GM19452 (cell line): ENCODE measurements around the gene ADSS1.
"Not testable (repeated sequence)": the region's sequence is repeated elsewhere in the genome, so short reads cannot be mapped to it uniquely, and the experiment has no call there.

ENCODE experiments used
- ATAC-seq: cut with Tn5 transposase; IDR thresholded peaks from one replicate; pipeline ENCODE4 v1.9.1; 2021; ENCODE audit not compliant: unreplicated experiment

The ADSS1 gene

DNA sequence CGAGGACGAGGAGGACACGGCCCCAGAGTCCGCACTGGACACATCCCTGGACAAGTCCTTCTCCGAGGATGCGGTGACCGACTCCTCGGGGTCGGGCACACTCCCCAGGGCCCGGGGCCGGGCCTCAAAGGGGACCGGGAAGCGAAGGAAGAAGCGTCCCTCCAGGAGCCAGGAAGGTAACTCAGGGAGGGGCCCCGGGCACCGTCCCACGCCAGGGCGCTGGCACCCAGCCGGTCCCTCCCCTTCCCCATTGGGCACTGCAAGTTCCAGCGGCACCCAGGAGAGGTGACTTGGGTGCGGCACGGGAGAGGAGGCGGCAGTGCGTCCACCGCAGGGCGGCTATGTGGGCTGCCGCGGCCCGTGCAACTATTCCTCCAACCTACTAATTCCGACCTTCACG lies 9.3 kb upstream of the ADSS1 start:
- ATAC-seq = no peak

DNA sequence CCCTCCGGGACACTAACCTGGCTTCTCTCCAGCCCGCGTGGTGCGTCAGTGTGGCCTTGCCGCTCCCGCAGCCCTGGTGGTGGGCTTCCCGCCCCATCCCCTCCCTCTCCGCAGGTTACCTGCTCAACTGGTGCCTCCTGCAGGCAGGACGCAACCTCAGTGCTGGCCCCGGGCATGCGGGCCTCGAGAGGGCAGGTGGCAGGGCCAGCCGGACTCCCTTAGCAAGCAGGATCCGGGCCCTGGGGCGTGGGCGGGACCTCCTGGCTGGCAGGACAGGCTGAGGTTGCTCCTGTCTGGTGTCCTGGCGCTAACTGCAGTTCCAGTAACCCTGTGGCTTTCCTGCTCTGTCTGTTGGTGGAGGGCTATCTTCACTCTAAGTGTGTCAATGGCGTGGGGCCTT lies 8.6 kb upstream of the ADSS1 start:
- ATAC-seq = no peak

DNA sequence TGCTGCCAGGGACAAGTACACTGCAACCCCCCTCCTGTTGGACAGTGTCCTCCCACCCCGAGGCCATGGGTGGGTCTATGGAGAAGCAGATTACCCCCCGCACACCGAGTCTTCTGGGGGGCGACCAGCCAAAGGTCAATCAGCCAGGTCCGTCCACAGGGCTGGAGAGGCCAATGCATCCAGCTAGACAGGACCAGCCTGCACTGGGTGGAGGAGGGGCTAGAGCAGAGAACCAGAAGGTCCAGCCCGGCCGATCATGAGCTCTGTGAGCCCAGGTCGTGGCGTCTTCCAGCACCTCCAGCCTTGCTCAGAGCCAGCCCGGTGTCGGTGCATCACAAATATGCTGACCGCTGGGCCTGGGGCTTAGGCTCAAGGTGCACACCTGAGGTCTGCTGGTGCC lies 8.2 kb upstream of the ADSS1 start:
- ATAC-seq = no peak

DNA sequence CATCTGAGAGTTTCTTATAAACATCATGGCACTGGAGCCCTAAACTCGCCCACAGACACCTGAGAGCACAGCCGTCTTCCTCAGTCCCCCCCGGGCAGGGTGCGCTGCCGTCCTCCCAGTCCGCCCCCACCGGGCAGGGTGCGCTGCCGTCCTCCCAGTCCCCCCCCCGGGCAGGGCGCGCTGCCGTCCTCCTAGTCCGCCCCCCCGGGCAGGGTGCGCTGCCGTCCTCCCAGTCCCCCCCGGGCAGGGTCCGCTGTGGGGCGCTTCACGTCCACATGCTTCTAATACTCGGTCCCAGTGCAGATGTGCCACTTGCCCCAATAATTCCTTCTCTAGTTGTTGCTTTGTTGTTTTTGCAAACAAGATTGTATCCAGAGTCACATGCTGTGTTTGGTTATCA lies 6.9 kb upstream of the ADSS1 start:
- ATAC-seq = no peak

DNA sequence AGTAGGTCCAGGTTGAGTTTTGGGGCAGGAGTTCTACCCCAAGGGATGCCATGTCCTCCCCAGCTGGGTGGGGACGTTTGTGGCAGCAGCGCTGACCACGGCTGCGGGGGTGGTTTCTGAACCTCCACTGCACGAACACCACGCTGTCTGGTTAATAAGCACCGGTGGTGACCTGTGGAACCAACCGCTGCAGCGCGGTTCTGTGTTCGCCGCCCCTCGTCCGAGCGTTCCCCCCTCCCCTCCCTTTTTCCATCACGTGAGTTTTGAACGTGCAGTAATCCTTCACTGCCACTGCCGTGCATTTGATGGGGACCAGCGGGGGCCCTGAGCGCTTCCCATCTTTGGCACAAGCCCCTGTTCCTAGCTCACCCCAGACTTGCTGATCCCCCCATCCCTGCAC lies 6.4 kb upstream of the ADSS1 start:
- no peak for ATAC-seq

DNA sequence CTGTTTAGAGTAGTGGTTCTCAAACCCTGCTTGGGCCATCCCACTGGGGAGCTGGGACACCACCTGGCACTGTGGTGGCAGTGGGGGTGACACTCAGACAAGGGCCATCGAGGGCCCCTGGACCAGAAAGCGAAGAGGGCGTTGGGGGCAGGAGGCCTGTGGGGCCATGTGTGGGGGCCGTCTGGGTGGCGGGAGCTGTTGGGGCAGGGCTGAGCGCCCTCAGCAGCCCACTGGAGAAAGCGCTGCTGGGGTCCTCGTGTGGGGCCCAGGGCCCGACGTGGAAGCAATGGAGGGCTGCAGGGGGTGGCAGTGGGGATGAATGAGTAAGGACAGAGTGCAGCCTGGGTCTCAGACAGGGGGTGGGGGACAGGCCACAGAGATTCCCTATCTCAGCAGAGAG lies 5.9 kb upstream of the ADSS1 start:
- ATAC-seq = no peak

DNA sequence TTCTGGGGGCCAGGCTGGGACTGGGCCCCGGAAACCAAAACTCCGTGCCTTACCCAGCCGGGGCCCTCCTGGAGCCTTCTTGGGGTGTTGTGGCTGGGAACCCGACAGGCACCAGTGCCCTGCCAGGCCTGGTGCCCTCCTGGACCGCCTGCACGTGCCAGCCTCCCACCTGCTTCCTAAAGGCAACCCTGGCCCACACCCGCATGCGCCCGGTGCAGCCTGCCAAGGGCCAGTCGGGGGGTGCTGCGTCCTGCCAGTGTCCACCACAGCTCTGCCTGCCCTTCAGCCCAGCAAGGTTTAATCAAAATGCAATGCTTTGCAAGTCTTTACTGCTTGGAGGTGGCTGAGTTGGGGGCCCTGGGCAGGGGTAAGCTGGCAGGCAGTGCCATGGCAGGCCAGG lies 5.2 kb upstream of the ADSS1 start:
- no peak for ATAC-seq

DNA sequence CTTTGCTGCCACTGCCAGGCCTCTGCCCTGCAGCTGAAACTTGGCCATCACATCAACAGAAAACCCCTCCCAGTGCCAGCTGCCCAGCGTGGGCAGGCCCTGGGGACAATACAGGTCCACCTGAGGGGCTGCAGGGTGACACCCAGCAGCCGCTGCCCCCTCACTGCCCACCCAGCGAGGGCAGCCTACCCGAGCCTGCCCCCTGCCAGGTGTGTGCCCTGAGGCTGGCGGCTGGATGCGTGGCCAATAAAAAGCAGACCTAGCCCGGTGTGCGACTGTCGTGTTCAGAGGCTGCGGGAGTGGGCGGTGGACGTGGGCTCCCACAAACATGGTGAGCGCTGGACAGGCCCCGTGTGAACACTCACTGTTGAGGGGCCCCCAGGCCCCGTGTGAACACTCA lies 4.7 kb upstream of the ADSS1 start:
- no peak for ATAC-seq

DNA sequence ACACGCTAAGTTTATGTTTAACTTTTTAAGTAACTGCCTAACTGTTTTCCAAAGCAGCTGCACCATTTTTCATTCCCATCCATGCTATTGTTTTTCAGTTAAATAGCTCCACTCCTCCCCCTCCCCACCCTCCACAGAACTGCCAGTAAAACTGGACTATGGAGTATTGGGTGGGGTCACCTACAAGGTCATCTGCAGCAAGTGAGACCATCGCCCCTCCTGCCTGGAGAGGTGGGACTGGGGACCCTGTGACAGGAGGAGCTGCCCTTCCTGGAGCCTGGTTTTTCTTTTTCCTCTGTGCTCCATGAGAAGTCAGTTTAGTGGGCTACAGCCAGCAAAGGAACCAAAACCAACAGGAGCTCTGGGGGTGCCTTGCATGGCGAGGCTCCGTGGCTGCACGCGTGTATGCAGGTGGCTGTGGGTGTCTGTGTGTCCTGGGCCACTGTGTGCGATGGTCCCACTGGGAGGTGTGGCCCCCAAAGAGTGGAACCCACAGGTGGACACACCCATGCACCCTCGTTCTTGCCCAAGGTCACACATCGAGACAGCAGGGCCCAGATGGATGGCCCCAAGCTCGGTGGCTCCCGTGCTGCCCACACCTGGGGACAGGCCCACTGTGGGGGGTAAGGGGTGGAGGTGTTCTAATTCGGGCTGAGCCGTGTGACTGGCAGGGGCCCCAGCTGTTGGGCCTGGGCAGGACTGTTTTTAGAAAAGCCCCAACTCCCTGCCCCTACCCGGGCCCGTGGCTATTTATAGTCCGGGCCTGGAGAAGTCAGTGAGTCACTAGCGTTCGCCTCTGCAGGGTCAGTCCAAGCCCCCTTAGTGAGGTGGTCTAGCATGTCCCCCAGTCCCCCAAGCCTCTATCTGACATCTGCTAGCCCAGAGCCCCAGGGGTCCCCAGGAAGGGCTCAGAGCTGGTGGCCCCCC lies 2.3 kb upstream of the ADSS1 start:
- no peak for ATAC-seq

DNA sequence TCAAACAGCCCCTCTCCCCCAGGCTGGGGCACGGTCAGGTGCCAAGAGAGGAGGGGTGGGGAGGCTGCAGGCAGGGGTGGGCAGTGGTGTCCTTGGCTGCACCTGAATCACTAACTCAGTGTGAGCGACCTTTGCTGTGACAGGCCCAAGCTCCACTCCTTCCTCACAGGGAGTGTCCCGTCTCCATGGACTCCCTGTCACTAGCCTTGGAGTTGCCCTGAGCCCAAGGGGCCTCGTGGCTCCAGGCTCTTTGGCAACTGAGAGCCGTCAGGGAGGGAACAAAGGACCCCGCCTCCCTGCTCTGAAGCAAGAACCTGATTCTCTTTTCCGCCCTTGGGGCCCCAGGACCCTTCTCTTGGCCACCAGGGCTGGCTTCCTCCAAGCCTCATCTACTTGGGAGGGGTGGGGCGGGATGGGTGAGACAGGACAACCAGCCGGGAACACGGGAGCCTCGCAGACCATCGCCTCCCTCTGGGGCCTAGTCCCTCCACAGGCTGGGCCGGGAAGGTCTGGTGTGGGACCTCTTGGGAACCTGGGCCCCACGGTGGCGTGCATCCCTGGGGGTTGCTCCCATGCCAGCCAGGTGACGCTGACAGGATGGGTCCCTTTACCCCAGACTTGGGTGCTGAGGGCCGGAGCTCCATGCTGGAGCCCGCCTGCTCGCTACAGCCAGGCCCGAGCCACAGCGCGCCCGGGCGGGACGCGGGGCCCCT lies 935 bp upstream of the ADSS1 start:
- no peak for ATAC-seq

DNA sequence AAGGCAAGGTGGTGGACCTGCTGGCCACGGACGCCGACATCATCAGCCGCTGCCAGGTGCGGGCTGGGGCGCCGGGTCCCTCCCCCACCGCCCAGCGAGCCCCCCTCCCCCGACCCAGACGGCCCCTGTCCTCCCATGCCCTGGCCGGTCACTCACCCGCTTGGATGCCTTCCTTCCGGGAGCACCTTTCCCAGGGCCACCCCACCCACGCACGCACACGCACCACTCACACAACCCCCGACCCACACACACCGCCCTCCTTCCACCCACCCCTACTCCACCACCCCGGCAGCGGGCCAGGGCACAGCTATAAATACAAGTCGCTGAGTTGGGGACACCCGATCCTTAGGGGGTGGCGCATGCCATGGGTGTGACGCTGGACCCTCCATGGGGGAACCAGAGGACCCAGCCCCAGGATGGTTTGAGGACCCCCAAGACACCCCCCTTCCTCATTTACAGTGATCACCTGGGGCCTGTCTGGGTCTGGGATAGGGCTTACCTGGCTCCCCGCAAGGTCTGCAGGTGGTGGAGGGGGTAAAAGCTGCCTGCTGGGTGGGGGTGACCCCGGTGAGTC lies 465 bp downstream of the ADSS1 start:
- ATAC-seq = no peak

DNA sequence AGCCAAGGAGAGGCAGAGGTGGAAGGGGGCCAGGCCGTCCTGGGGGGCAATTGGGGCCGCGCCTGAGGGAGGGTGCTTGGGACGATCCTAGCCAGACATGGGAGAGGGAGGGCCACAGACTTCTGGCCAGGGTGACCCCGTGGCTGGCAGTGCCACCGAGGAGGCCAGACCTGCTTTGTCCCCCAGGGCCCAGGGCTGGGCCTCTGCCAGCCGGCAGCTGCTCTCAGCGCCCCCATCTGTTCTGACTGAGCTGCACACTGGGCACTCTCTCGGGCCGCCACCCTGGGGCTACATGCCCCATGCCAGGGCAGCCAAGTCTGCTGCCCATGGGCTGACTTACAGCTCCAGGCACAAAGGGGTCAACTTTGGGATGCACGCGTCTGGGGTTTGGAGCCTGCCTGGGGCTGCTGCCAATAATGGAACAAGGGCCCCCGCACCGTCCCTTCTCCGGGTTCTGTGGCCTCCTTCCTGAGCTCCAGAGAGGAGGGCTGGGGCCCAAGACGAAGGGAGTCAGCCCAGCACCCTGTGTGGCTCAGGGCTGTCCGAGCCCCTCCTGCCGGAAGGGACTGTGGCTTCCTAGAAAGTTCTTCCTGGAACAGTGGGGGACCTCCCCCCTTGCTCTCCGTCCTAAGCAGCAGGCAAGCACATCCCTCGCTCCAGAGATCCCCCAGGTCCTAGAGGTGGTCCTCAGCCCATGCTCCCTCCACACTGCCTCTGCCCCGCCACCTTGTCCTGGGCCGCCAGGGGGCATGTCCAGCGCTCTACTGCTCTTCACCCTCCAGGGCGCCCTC lies 1.1 kb downstream of the ADSS1 start:
- no peak for ATAC-seq

DNA sequence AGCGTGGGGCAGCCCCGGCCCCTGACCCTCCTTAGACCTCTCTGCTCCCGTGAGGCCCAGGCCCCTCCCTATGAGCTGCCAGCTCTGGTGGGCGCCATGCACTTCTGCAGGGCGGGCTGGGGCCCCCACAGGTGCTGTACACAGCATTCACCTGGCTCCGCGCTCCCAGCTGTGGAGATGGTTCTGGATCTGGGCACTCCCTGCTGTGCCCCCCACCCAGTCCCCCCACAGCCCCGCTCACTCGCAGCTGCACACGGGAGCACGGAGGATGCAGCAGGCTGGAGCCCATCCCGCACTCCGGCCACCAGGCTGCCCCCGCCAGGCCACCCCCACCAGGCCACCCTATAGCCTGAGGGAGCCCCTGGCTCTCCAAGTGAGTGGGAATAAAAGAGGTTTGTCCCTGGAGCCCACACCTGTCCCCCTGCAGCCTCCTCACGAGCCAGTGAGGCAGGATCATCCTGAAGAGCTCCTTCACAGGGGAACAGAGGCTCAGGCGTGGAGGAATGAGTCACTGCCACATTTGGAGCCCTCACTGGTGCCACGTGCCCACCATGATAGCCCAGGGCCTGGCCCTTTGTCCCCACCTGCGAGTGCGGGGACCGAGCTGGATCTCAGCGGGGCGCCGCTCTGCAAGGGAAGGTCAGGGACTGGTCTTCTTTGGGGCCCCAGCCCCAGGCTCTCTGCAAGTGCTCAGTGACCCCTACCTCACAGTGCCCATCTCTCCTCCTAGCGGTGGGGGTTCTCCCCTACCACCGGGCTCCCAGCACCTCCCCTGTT lies 1.9 kb downstream of the ADSS1 start:
- ATAC-seq = no peak

DNA sequence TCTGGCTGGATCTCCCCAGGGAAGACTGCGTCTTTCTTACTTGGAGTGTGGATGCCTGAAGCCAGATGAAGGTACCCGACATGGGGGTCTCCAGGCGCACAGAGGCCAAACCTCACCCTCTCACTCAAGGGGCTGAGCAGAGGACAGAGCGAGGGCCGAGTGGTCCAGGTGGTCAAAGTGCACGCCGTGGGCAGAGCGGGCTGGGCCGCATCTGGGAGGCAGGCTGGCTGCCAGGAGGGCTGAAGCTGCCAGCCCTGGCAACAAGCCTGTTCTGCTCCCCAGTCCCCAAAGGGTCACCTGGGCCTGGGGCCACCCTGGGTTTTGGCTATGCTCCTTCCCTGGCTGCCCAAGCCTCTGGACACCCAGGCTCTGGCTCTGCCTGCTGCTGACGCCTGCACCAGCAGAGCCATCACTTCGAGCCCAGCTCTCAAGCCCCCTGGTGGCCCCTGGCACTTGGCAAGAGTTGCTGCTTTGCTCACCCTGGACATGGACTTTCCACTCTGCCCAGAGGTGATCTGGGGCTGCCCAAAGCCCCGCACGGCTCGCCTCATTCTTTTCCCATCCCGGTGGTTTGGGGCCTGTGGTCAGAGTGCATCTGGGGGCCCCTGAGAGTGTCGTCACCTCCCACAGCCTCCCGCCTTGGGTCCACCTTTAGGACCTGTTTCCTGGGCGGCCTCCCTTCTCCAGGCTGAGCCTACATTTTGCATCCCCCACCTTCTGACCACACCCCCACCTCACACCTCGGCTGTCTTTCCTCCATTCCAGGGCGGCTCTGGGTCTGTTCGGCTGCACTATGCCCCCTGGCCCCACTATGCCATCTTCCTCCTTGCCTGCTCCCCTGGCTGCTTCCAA lies 2.8 kb downstream of the ADSS1 start:
- no peak for ATAC-seq

DNA sequence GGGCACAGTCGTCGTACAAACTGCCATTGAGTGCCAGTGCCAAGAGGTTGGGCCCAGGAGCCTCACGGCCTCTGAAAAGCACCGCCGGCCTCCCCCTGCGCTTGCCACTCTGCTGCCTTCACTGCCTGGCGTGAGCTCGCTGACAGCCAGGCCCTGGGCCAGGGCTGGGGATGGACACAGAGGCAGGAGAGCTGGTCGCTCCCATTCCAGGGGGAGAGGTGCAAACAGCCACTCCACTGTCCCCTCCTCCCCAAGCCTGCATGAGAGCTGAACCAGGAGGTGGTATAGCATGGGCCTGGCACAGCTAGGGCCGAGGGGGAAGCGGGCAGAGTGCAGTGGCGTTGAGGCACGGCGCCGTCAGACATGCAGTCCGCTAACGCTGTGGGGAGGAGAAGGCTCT lies 4.6 kb downstream of the ADSS1 start:
- ATAC-seq = no peak

DNA sequence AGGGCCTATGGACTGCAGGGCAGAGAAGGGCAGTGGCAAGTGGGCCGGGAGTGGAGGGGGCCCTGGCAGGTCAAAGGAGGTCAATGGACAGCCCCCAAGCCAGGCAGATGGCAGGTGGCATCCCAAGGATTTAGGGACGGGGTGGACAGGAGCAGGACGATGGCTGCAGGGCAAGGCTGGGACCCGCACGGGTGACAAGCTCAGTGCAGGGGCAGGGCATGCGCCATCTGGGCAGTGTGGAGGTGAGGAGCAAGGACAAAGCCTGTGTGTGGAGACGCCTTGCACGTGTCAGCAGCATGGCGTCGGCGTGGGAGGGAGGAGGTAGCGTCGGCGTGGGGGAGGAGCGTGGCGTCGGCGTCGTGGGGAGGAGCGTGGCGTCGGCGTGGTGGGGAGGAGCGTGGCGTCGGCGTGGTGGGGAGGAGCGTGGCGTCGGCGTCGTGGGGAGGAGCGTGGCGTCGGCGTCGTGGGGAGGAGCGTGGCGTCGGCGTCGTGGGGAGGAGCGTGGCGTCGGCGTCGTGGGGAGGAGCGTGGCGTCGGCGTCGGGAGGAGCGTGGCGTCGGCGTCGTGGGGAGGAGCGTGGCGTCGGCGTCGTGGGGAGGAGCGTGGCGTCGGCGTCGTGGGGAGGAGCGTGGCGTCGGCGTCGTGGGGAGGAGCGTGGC lies 5.3 kb downstream of the ADSS1 start:
- not testable (repeated sequence) for ATAC-seq

DNA sequence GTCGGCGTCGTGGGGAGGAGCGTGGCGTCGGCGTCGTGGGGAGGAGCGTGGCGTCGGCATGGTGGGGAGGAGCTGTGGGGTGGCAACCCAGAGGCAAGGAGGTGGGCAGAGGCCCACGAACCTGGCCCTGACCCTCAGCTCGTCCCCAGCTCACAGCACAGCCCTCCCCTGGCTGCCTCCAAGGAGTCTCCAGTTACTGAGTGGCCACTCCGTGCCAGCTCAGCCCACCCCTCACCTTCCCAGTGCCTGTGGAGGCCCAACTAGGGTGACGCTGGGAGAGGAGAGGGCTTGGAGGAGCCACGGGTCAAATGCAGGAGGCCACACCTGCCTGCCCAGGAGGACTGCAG lies 5.8 kb downstream of the ADSS1 start:
- no peak for ATAC-seq

DNA sequence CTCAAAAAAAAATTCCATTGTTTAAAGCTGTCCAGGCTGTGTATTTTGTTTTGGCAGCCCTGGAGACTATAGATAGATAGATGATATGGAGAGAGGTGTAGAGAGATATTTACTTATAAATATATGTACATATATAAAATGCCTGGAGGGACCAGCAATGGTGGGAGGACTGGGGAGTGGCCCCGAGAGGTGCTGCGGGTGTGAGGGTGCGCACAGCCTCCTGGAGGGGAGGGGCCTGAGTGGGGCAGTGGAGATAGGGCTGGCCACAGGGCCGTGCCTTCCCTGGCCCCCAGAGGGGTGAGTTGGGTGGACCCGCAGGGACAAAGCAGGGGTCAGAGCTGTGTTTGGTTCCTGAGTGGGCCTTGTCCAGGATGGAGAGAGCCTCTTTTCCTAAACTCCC lies 6.5 kb downstream of the ADSS1 start:
- no peak for ATAC-seq
